CD4-positive, alpha-beta T cell treated with Interferon alpha-2 for 1 hour (primary cell): ENCODE data around the gene HNRNPAB.
"Not testable (repeated sequence)": the region's sequence is repeated elsewhere in the genome, so short reads cannot be mapped to it uniquely, and the experiment has no call there.

Experiments
- DNase-seq, 2 donors: peaks; one replicate each; pipeline ENCODE4 v3.0.0-alpha.2; 2020 to 2022

The HNRNPAB gene

DNA sequence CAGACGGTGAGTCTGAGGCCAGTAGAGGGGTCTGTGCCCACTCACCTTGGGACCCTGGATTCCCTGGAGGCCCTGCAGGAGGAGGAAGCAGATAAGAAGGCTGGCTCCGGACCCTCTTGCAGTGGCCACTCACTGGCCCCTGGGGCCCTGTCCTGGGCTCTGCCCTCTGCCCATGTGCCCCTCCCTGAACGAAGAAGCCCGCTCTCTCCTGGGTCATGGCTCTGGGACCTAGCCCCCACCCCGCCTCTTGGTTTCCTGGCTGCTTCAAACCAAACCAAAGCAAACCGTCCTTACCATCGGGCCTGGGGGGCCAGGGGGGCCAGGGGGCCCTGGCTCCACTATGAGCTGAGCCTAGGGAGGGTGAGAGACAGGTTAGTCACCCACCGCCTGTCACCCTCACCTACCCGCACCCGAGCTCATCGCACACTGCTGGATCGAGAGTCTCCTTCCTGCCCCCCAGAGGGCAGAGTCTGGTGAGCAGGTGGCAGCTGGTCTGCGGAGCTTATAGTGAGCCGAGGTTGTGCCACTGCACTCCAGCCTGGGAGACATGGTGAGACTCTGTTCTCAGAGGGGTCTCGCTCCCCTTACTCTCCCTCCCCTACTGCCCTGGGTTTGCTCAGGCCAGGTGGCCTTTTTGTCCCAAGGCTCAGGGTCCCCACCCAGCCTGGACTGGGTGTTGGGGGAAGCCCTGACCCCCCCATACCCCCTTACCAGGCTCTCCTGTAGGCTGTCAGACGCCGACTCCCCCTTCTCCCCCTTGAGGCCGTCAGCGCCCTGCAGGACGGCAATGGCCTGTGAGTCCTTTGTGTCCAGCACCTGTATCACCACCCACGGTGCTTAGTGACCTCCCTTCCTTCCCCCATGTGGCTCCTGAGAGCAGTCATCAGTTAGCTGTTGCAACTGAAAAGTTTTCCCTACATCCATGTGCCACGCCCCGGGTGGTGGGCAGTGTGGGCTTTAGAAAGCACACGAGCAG, 43.4 kb downstream of the HNRNPAB start:
- DNase-seq, result no peak

DNA sequence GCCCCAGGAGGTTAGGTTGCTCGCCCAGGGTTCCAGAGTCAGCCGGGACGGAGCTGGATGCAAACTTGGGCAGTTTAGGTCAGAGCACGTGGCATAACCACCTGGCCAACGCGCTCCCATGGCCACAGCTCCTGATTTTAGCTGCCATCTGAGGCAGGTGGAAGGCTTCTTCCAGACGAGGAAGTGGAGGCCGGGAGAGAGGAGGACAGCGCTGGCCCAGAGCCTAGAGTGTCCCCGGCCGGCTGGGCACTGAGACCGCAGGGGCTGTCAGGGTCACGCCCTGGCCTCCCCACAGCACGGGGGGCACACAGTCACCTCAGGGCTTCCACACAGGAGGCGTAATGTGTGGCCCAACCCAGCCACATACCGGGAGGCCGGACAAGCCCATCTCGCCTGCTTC, 44.4 kb downstream of the HNRNPAB start:
- no peak for DNase-seq

DNA sequence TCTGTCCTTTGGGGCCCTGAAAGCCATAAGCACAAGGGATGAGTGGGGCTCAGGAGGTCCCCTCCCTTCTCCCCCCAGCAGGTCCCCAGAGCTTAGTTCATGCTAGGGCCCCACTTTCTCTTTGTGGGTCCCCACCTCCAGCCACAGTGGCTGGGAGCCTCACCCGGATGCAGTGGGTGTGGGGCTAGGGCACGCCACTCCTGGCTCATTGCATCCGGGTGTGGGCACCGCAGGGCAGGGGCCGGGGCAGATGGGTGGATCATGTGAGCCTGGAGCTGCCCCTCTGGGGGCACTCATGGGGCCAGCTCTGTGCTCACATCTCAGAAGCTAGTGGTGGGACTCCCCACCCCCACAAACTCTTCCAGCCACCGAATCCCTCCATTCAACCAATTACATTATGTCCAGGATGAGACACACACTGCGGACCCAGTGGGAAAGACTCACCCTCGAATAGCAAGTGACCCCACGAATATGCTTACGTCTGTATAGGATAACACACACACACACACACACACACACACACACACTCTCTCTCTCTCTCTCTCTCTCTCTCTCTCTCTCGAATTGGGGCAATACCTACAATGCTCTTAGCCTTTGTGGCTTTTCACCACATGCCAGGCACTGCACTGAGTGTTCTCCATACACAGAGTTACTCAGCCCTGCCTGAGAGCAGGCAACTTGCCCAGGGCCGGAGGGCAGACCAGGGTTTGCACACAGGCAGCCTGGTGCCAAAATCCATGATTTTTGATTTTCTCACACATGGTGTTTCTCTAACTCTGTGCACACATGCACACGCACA, 45.1 kb downstream of the HNRNPAB start:
- peak; percentile 36 to 64 for DNase-seq

DNA sequence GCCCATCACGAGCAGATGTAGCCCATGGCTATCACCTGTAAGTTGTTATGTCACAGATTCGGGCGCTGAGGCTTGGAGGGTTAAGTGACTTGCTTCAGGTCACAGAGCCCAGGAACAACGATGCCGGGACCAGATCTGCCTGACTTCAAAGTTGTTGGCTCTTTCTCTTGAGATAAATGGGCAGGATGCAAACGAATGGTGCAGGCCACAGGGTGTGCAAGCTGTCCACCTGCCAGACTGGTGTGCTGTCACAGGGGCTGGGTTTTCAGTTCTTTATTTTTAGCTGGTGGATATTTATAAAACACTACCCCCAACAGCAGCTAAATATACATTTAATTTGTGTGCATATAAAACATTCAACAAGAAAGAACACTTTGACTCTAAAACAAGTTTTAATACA, 45.9 kb downstream of the HNRNPAB start:
- no peak for DNase-seq

DNA sequence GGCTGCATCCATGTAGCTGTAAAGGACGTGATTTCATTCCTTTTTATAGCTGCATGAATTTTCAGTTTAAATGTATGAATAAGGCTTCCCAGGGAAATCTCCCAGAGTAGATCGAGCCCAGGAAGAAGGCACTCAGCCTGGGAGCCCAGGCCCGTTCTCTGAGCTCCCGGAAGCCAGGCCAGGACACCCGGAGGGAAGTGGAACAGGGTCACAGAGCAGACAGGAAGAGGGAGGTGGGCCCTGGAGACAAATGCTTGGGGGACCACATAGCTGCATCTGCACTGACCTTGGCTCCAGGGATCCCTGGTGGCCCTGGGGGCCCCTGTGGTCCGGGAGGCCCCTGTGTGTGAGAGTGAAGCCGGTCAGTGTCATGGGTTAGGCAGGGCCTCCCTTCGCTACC, 47.9 kb downstream of the HNRNPAB start:
- DNase-seq, result no peak

DNA sequence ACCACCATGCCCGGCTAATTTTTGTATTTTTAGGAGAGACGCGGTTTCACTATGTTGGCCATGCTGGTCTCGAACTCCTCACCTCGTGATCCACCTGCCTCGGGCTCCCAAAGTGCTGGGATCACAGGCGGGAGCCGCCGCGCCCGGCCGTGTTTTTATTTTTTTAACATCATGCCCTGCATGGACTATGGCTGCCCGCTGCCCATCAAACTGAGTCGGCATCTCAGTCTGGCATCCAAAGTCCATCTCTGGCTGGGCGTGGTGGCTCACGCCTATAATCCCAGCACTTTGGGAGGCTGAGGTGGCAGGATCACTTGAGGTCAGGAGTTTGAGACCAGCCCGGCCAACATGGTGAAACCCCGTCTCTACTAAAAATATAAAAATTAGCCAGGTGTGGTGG, 49.3 kb downstream of the HNRNPAB start:
- DNase-seq, result not testable (repeated sequence)

DNA sequence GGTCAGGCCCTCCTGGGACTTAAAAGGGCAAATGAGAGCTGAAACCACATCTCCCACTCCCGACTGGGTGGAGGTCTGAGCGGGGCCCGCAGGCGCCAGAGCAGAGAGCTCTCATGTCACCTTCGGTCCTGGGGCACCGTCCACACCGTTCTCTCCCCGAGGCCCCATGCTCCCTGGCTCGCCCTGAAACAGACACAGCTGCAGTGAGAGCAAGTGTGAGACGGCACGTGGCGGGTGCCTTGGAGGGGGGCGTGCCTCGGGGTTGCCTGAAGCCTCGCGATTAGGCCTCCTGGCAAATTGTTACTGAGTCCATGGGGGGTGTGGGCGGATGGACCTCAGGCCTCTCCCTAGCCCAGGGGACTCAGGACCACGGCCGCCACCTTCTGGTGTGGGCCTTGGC, 52.4 kb downstream of the HNRNPAB start:
- no peak for DNase-seq

DNA sequence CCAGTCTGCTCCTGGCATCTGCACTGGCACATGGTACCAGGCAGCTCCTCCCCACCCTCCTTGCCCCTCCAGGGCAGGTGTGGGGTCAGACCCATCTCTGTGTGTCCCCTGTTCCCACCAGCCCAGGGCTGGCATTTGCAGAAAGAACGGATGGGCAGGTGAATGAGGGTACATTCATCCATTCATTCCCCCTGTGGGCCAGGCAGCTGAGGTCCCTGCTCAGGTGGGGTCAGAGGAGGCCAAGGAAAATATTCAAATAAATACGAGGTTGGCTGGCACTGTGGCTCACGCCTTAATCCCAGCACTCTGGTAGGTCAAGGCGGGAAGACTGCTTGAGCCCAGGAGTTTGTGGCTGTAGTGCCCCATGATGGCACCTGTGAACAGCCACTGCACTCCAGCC, 53.3 kb downstream of the HNRNPAB start:
- DNase-seq, result no peak

DNA sequence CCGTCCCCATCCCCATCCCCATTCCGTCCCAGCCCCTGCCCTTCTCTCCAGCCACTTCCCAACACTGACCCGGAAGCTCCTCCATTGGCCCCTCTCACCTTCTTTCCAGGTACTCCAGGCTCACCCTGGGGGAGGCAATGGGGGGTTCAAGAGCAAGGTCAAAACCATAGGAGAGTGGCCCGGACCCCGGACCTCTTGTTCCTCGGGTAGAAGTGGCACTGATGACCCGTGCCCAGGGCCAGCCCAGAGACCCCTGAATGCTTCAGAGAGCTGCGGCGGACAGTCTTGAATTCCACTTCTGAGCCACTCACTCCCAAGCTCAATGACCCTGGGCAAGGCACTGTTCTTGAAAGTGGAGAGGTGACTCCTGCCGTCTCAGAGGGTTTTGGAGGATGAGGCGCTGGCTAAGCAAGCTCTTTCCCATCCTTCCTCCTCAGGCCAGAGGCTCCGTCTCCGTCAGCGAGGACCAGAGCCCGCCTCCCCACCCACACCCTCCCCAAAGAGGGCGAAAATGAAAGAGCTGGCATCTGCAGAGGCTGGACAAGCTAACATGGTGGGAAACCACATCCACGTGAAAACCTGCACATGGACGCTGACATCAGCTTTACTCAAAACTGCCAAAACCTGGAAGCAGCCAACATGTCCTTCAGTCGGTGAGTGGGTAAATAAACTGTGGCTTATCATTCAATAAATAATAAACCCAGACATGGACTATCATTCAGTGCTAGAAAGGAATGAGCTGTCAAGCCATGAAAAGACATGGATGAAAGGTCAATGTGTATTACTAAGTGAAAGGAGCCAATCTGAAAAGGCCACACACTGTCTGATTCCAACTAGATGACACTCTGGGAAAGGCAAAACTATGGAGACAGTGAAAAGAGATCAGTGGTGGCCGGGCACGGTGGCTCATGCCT, 55.5 kb downstream of the HNRNPAB start:
- DNase-seq, result no peak
